ENCODE measurements around the gene STON1. TPM values are rescaled to one million over a fixed set of nuclear protein-coding genes. Genes with fewer than 3 reads are reported as not detected.

The STON1 gene
- total and polyA plus RNA-seq, 4 donors = 0.90 to 3.8 (median 1.2) TPM

DNA sequence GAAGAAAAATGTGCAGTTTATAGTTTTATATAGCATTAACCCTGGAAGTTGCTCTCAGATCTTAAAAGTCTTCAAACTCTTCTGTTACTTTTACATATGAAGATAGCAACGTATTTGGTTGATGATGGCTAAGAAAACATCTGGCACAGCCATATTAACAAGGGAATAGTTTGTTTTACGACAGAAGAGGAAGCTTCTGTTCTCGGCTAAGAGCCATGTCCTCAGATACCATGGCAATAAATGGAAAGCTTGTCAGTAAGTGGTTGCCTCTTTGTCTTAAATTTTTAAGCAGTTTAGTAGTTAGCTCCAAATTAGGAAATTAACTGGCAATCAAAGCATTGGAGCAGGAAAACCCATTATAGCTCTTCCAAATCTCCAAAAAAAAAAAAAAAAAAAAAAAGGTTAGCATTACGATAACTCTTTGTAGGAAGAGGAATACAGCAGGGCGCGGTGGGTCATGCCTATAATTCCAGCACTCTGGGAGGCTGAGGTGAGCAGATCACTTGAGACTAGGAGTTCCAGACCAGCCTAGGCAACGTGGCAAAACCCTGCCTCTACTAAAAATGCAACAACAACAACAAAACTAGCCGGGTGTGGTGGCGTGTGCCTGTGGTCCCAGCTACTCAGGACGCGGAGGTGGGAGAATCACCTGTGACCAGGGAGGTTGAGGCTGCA, 4.5 kb upstream of the STON1 start:
- 89% methylated on average over 11 of the region's 11 CpGs for WGBS
- H3K4me1 ChIP-seq (ENCODE audit: control insufficient read depth in 4 of 4, insufficient read depth in 4 of 4, low read length in 3 of 4) = peaks cover 0 to 4% (median 2%) of the 10 kb centered on the region in 4 donors
- no peak overlapping the region for H3K27ac ChIP-seq (ENCODE audit: low read depth in 1 of 2, low read length in 2 of 2)
- no peak overlapping the region for H3K4me3 ChIP-seq (ENCODE audit: low read depth in 1 of 3, low read length in 3 of 3)
- no peaks in the 10 kb centered on the region for H3K27me3 ChIP-seq (ENCODE audit: control insufficient read depth in 4 of 4, insufficient read depth in 4 of 4, low read length in 3 of 4)
- H3K36me3 ChIP-seq (ENCODE audit: control insufficient read depth in 4 of 4, insufficient read depth in 3 of 4, low read depth in 1 of 4, low read length in 3 of 4) = peaks cover 0 to 6% (median 2%) of the 10 kb centered on the region in 4 donors
- H3K9me3 ChIP-seq (ENCODE audit: control insufficient read depth in 4 of 4, low read length in 3 of 4) = no peaks in the 10 kb centered on the region
- no peak for DNase-seq (ENCODE audit: low spot score)
- no peak for TF ChIP-seq YY1 (IDR thresholded peaks at IDR 0.05)
- TF ChIP-seq NR2F2 (IDR thresholded peaks at IDR 0.05) = peak; percentile 25
- TF ChIP-seq ATF3 (IDR thresholded peaks at IDR 0.05) = no peak
- no peak overlapping the region for H3K9ac ChIP-seq (ENCODE audit: low read depth in 1 of 2, low read length in 2 of 2)

DNA sequence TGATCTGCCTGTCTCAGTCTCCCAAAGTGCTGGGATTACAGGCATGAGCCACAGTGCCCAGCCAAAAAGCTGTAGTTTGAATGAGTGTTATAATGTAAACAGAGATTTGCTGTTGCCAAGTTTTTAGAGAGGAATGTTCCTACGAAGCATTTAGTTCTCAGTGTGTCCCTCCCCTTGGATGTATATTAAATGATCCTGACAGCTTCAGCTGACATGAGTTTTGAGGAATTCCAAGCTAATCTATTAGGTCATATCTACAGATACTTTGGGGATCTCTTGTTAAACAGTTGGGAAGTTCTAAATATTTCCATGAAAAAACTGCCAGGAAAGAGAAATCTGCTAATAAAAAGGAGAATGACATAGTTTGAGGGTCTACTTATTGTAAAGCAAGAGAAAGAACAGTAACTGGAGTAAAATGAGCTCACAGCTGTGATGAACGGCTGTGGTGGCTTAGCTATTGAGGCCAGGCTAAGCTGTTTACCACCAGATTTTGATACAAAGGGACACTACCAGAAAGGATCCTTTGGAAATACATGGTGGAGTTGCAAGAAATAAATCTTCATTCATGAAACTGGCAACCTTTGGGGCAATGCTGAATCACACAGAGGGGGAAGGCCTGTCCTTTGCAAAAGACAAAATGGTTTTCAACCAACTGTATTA, 2.6 kb upstream of the STON1 start:
- H3K27ac ChIP-seq (ENCODE audit: low read depth in 1 of 2, low read length in 2 of 2) = no peak overlapping the region
- H3K36me3 ChIP-seq (ENCODE audit: control insufficient read depth in 4 of 4, insufficient read depth in 3 of 4, low read depth in 1 of 4, low read length in 3 of 4) = no peaks in the 10 kb centered on the region
- no peak overlapping the region for H3K4me3 ChIP-seq (ENCODE audit: low read depth in 1 of 3, low read length in 3 of 3)
- no peaks in the 10 kb centered on the region for H3K9me3 ChIP-seq (ENCODE audit: control insufficient read depth in 4 of 4, low read length in 3 of 4)
- H3K27me3 ChIP-seq (ENCODE audit: control insufficient read depth in 4 of 4, insufficient read depth in 4 of 4, low read length in 3 of 4) = no peaks in the 10 kb centered on the region
- H3K4me1 ChIP-seq (ENCODE audit: control insufficient read depth in 4 of 4, insufficient read depth in 4 of 4, low read length in 3 of 4) = peaks cover 0 to 7% (median 2%) of the 10 kb centered on the region in 4 donors
- TF ChIP-seq YY1 (IDR thresholded peaks at IDR 0.05) (no peak), GABPA (IDR thresholded peaks at IDR 0.05 in 1 of 2, conservative IDR thresholded peaks at IDR 0.05 in 1 of 2) (no peak), EGR1 (IDR thresholded peaks at IDR 0.05; ENCODE audit: low read depth in 2 of 2) (no peak), ATF3 (IDR thresholded peaks at IDR 0.05) (no peak), FOXA1 (IDR thresholded peaks at IDR 0.05) (no peak), RXRA (IDR thresholded peaks at IDR 0.05) (no peak), SP1 (IDR thresholded peaks at IDR 0.05) (no peak), FOXA2 (IDR thresholded peaks at IDR 0.05) (no peak), NR2F2 (IDR thresholded peaks at IDR 0.05) (no peak), JUND (IDR thresholded peaks at IDR 0.05) (no peak), RAD21 (IDR thresholded peaks at IDR 0.05) (no peak), TAF1 (conservative IDR thresholded peaks at IDR 0.05) (no peak), HNF4G (IDR thresholded peaks at IDR 0.05) (no peak)
- TF ChIP-seq, protein P1, sequence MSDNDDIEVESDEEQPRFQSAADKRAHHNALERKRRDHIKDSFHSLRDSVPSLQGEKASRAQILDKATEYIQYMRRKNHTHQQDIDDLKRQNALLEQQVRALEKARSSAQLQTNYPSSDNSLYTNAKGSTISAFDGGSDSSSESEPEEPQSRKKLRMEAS (IDR thresholded peaks at IDR 0.05) = no peak
- TF ChIP-seq, protein P2, sequence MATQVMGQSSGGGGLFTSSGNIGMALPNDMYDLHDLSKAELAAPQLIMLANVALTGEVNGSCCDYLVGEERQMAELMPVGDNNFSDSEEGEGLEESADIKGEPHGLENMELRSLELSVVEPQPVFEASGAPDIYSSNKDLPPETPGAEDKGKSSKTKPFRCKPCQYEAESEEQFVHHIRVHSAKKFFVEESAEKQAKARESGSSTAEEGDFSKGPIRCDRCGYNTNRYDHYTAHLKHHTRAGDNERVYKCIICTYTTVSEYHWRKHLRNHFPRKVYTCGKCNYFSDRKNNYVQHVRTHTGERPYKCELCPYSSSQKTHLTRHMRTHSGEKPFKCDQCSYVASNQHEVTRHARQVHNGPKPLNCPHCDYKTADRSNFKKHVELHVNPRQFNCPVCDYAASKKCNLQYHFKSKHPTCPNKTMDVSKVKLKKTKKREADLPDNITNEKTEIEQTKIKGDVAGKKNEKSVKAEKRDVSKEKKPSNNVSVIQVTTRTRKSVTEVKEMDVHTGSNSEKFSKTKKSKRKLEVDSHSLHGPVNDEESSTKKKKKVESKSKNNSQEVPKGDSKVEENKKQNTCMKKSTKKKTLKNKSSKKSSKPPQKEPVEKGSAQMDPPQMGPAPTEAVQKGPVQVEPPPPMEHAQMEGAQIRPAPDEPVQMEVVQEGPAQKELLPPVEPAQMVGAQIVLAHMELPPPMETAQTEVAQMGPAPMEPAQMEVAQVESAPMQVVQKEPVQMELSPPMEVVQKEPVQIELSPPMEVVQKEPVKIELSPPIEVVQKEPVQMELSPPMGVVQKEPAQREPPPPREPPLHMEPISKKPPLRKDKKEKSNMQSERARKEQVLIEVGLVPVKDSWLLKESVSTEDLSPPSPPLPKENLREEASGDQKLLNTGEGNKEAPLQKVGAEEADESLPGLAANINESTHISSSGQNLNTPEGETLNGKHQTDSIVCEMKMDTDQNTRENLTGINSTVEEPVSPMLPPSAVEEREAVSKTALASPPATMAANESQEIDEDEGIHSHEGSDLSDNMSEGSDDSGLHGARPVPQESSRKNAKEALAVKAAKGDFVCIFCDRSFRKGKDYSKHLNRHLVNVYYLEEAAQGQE (IDR thresholded peaks at IDR 0.05) = no peak
- TF ChIP-seq, protein P3, sequence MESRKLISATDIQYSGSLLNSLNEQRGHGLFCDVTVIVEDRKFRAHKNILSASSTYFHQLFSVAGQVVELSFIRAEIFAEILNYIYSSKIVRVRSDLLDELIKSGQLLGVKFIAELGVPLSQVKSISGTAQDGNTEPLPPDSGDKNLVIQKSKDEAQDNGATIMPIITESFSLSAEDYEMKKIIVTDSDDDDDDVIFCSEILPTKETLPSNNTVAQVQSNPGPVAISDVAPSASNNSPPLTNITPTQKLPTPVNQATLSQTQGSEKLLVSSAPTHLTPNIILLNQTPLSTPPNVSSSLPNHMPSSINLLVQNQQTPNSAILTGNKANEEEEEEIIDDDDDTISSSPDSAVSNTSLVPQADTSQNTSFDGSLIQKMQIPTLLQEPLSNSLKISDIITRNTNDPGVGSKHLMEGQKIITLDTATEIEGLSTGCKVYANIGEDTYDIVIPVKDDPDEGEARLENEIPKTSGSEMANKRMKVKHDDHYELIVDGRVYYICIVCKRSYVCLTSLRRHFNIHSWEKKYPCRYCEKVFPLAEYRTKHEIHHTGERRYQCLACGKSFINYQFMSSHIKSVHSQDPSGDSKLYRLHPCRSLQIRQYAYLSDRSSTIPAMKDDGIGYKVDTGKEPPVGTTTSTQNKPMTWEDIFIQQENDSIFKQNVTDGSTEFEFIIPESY (IDR thresholded peaks at IDR 0.05) = no peak
- no peak for DNase-seq (ENCODE audit: low spot score)
- WGBS = 85% methylated on average over 2 of the region's 2 CpGs
- H3K9ac ChIP-seq (ENCODE audit: low read depth in 1 of 2, low read length in 2 of 2) = no peak overlapping the region
